Liver (tissue), 9 donors: ENCODE measurements around the gene COL9A3. TPM values are rescaled to one million over a fixed set of nuclear protein-coding genes. Genes with fewer than 3 reads are reported as not detected.

Experiments used
- DNase-seq: peaks from one replicate; pipeline ENCODE4 v3.0.0-alpha.2; 2017; ENCODE audit warnings: low spot score
- H3K27ac ChIP-seq, 2 donors: one replicate each; pipeline ENCODE4 v1.7.0; 2013; ENCODE audit warnings: inconsistent platforms in 2 of 2, low read length in 2 of 2, control low read depth in 1 of 2, low read depth in 1 of 2, mild to moderate bottlenecking in 1 of 2
- H3K27me3 ChIP-seq, 4 donors: one replicate each; pipeline versions ENCODE4 v1.6.1 to v1.7.0; 2013; ENCODE audit warnings: low read length in 3 of 4, inconsistent platforms in 1 of 4, mild to moderate bottlenecking in 1 of 4, moderate library complexity in 1 of 4; ENCODE audit not compliant: control insufficient read depth in 4 of 4, insufficient read depth in 4 of 4
- H3K36me3 ChIP-seq, 4 donors: one replicate each; pipeline versions ENCODE4 v1.6.1 to v1.7.0; 2013; ENCODE audit warnings: low read length in 3 of 4, mild to moderate bottlenecking in 3 of 4, low read depth in 1 of 4, moderate library complexity in 1 of 4; ENCODE audit not compliant: control insufficient read depth in 4 of 4, insufficient read depth in 3 of 4
- H3K4me1 ChIP-seq, 4 donors: one replicate each; pipeline versions ENCODE4 v1.6.1 to v1.7.0; 2013; ENCODE audit warnings: low read length in 3 of 4, mild to moderate bottlenecking in 3 of 4, moderate library complexity in 1 of 4; ENCODE audit not compliant: control insufficient read depth in 4 of 4, insufficient read depth in 4 of 4
- H3K4me3 ChIP-seq, 3 donors: one replicate each; pipeline versions ENCODE4 v1.6.1 to v1.7.0; 2013; ENCODE audit warnings: low read length in 3 of 3, control low read depth in 1 of 3, low read depth in 1 of 3, mild to moderate bottlenecking in 1 of 3
- H3K9ac ChIP-seq, 2 donors: one replicate each; pipeline ENCODE4 v1.7.0; 2013; ENCODE audit warnings: low read length in 2 of 2, mild to moderate bottlenecking in 2 of 2, moderate library complexity in 2 of 2, control low read depth in 1 of 2, low read depth in 1 of 2
- H3K9me3 ChIP-seq, 4 donors: one replicate each; pipeline versions ENCODE4 v1.6.1 to v1.7.0; 2013; ENCODE audit warnings: low read length in 3 of 4; ENCODE audit not compliant: control insufficient read depth in 4 of 4
- ATF3 ChIP-seq: IDR thresholded peaks from 2 replicates; pipeline ENCODE4 v1.6.1; 2016; ENCODE audit warnings: antibody characterized with exemption
- CTCF ChIP-seq: fragments of 150-350 bp; IDR thresholded peaks from 2 replicates; pipeline ENCODE4 v1.5.1; 2017; ENCODE audit warnings: improper control_type of control experiment, low read depth, low read length; ENCODE audit not compliant: missing input control
- EGR1 ChIP-seq, 2 donors: IDR thresholded peaks; 2 replicates each; pipeline ENCODE4 v1.6.1; 2016 to 2018; ENCODE audit warnings: antibody characterized with exemption in 2 of 2, low read depth in 2 of 2
- FOXA1 ChIP-seq: IDR thresholded peaks from 2 replicates; pipeline ENCODE4 v1.6.1; 2016; ENCODE audit warnings: antibody characterized with exemption
- FOXA2 ChIP-seq: IDR thresholded peaks from 2 replicates; pipeline ENCODE4 v1.6.1; 2016; ENCODE audit warnings: antibody characterized with exemption
- GABPA ChIP-seq, 2 donors: IDR thresholded peaks in 1 of 2; conservative IDR thresholded peaks in 1 of 2; 2 replicates each; pipeline ENCODE4 v1.6.1; 2016; ENCODE audit warnings: antibody characterized with exemption in 2 of 2, mild to moderate bottlenecking in 1 of 2, moderate library complexity in 1 of 2
- HNF4A ChIP-seq, 2 donors: conservative IDR thresholded peaks; 2 replicates each; pipeline ENCODE4 v1.6.1; 2016; ENCODE audit warnings: antibody characterized with exemption in 2 of 2, mild to moderate bottlenecking in 2 of 2
- HNF4G ChIP-seq: IDR thresholded peaks from 2 replicates; pipeline ENCODE4 v1.6.1; 2016; ENCODE audit warnings: antibody characterized with exemption
- JUND ChIP-seq, 2 donors: IDR thresholded peaks; 2 replicates each; pipeline ENCODE4 v1.6.1; 2016; ENCODE audit warnings: antibody characterized with exemption in 2 of 2
- MAX ChIP-seq: IDR thresholded peaks from 2 replicates; pipeline ENCODE4 v1.6.1; 2016; ENCODE audit warnings: antibody characterized with exemption
- NR2F2 ChIP-seq: IDR thresholded peaks from 2 replicates; pipeline ENCODE4 v1.6.1; 2016; ENCODE audit warnings: antibody characterized with exemption
- RAD21 ChIP-seq, 2 donors: IDR thresholded peaks; 2 replicates each; pipeline ENCODE4 v1.6.1; 2016; ENCODE audit warnings: antibody characterized with exemption in 2 of 2, mild to moderate bottlenecking in 2 of 2
- REST ChIP-seq: IDR thresholded peaks from 2 replicates; pipeline ENCODE4 v1.6.1; 2016; ENCODE audit warnings: antibody characterized with exemption, mild to moderate bottlenecking
- RXRA ChIP-seq, 2 donors: IDR thresholded peaks; 2 replicates each; pipeline ENCODE4 v1.6.1; 2017 to 2018; ENCODE audit warnings: antibody characterized with exemption in 2 of 2, mild to moderate bottlenecking in 1 of 2
- SP1 ChIP-seq: IDR thresholded peaks from 2 replicates; pipeline ENCODE4 v1.6.1; 2018; ENCODE audit warnings: antibody characterized with exemption, mild to moderate bottlenecking
- TAF1 ChIP-seq: conservative IDR thresholded peaks from 2 replicates; pipeline ENCODE4 v1.6.1; 2016; ENCODE audit warnings: antibody characterized with exemption, mild to moderate bottlenecking
- YY1 ChIP-seq: IDR thresholded peaks from 2 replicates; pipeline ENCODE4 v1.6.1; 2016; ENCODE audit warnings: antibody characterized with exemption, mild to moderate bottlenecking
- WGBS: extraction: QIAGEN DNeasy Blood & Tissue Kit; methylation state at CpG from one replicate; pipeline ENCODE4 v1.1.7; 2013; 5-methylcytosine and 5-hydroxymethylcytosine counted together
- polyA plus RNA-seq, 2 donors: library from polyadenylated mRNA; stranded (reverse) in 1 of 2; unstranded in 1 of 2; fragments of 200-250 nt in 1 of 2; fragments of >200 nt in 1 of 2; fragmentation: Nextera tagmentation in 1 of 2; extraction: Ambion mirVana in 1 of 2; gene quantifications; one replicate each; pipeline versions ENCODE4 v1.2.1 to v1.2.3, GENCODE V29; 2013 to 2015
- total RNA-seq, 2 donors: library from RNA; depleted of rRNA; stranded (reverse); fragments of >200 nt; gene quantifications; one replicate each; pipeline ENCODE4 v1.2.3, GENCODE V29; 2014
- TF ChIP-seq, protein P1 (sequence below): IDR thresholded peaks from 2 replicates; pipeline ENCODE4 v1.6.1; 2016; ENCODE audit warnings: antibody characterized with exemption
- donor health status: healthy.
- donor health status: healthy.
- donor health status: healthy.
- donor health status: healthy.
- donor health status: healthy.

Gene COL9A3
- total and polyA plus RNA-seq, 4 donors = 0.92 to 2.0 (median 1.1) TPM

DNA sequence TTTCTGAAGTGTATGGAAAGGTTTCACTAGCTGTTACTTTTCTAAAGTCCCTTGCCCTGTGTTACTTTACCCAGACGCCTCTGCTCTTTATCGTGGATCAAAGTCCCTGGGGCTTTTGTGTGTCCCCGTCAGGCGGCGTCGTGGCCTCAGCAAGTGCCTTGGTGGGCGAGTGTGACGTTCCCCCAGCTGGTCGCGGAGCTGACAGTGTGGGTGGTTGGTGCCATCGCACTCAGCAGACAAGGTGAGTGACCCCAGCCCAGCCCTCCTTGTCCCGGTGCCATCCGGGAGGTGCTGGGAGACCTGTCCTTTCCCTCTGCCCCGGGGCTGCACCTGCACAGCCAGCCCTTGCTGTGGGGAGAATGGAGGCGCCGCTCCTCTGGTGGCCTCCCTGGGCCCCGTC, 72.1 kb downstream of the COL9A3 start:
- H3K9ac ChIP-seq = no peak overlapping the region
- H3K27me3 ChIP-seq = no peaks in the 10 kb centered on the region
- H3K27ac ChIP-seq = no peak overlapping the region
- WGBS = 48% methylated on average over 17 of the region's 17 CpGs
- no peak for DNase-seq
- peaks cover 2 to 32% (median 25%) of the 10 kb centered on the region in 4 donors for H3K4me1 ChIP-seq
- H3K9me3 ChIP-seq = no peaks in the 10 kb centered on the region
- no peak overlapping the region for H3K4me3 ChIP-seq
- TF ChIP-seq HNF4A (conservative IDR thresholded peaks at IDR 0.05) (peak; percentile 32 to 63), SP1 (no peak), YY1 (no peak)
- peaks cover 16 to 52% (median 40%) of the 10 kb centered on the region in 4 donors for H3K36me3 ChIP-seq

- H3K4me1 ChIP-seq = peaks cover 2 to 32% (median 25%) of the 10 kb centered on the region in 4 donors
- H3K9me3 ChIP-seq = no peaks in the 10 kb centered on the region
- DNase-seq = no peak
- peaks cover 16 to 57% (median 45%) of the 10 kb centered on the region in 4 donors for H3K36me3 ChIP-seq
- H3K27me3 ChIP-seq = no peaks in the 10 kb centered on the region
- TF ChIP-seq GABPA (IDR thresholded peaks at IDR 0.05 in 1 of 2, conservative IDR thresholded peaks at IDR 0.05 in 1 of 2) (no peak), TAF1 (no peak), SP1 (no peak), RXRA (IDR thresholded peaks at IDR 0.05) (no peak), FOXA2 (no peak), NR2F2 (no peak), MAX (no peak), ATF3 (no peak), YY1 (no peak), HNF4A (conservative IDR thresholded peaks at IDR 0.05) (no peak), REST (no peak), CTCF (no peak), EGR1 (IDR thresholded peaks at IDR 0.05; ENCODE audit: low read depth in 2 of 2) (no peak), RAD21 (IDR thresholded peaks at IDR 0.05) (no peak), HNF4G (no peak), FOXA1 (no peak), JUND (IDR thresholded peaks at IDR 0.05) (no peak)
- TF ChIP-seq, protein P1, sequence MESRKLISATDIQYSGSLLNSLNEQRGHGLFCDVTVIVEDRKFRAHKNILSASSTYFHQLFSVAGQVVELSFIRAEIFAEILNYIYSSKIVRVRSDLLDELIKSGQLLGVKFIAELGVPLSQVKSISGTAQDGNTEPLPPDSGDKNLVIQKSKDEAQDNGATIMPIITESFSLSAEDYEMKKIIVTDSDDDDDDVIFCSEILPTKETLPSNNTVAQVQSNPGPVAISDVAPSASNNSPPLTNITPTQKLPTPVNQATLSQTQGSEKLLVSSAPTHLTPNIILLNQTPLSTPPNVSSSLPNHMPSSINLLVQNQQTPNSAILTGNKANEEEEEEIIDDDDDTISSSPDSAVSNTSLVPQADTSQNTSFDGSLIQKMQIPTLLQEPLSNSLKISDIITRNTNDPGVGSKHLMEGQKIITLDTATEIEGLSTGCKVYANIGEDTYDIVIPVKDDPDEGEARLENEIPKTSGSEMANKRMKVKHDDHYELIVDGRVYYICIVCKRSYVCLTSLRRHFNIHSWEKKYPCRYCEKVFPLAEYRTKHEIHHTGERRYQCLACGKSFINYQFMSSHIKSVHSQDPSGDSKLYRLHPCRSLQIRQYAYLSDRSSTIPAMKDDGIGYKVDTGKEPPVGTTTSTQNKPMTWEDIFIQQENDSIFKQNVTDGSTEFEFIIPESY = no peak
- WGBS = 91% methylated on average over 8 of the region's 8 CpGs
- H3K27ac ChIP-seq = no peak overlapping the region
- H3K9ac ChIP-seq = no peak overlapping the region
- H3K4me3 ChIP-seq = no peak overlapping the region
These were observed 72.6 kb downstream of the COL9A3 start for GRCh38 chr20:62889411-62889810.
